ENCODE data around the gene TSPAN5. TPM values are rescaled to one million over a fixed set of nuclear protein-coding genes. Genes with fewer than 3 reads are reported as not detected.

TSPAN5 gene
- total RNA-seq, 3 donors from 2014 or later (not counting 1 experiment from before 2014, with no cell fraction given), result 6.8 to 13.7 (median 11.4) TPM

DNA sequence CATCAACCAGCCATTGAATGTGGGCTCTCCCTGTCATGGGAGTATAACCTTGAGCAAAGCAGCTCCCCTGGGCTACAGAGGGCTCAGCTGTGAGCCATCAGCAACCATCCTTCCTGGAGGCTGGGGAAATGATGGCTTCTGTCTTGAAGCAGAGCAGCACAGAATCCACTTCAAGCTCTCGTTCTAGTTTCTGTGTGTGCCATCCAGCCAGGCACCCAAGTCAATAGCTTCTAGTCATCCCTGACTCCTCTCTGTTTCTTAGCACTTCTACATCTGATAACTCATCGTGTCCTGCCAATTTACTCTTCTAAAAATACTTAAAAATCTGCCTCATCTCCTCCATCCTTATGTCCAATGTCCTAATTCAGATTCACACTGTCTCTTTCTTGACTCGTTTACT is 42.2 kb upstream of the TSPAN5 start:
- H3K27ac ChIP-seq (ENCODE audit: low read length), result no peak overlapping the region
- intact Hi-C loops (cut with micrococcal nuclease), result no loop called here
- DNase-seq (no peak), ATAC-seq (no peak)
- H3K36me3 ChIP-seq (ENCODE audit: control insufficient read depth, insufficient read depth, low read length), result no peaks in the 10 kb centered on the region
- Mint-ChIP-seq H3K27me3 (ENCODE audit: low read depth in 2 of 2) (peaks cover 0 to 2% of the 10 kb centered on the region in 2 donors), H3K9me3 (peaks cover 6% of the 10 kb centered on the region in 2 donors), H3K4me3 (no peak overlapping the region), H3K36me3 (peaks cover 26% of the 10 kb centered on the region), H3K27ac (no peak overlapping the region), H3K4me1 (peaks cover 7 to 28% of the 10 kb centered on the region in 2 donors)
- H3K9me3 ChIP-seq (ENCODE audit: control insufficient read depth, insufficient read depth, low read length), result peaks cover 10% of the 10 kb centered on the region
- WGBS (ENCODE audit: insufficient coverage), result 95% methylated on average over 3 of the region's 3 CpGs
- peaks cover 9% of the 10 kb centered on the region for H3K4me1 ChIP-seq (ENCODE audit: control insufficient read depth, insufficient read depth, low read length)
- TF ChIP-seq, protein P1, sequence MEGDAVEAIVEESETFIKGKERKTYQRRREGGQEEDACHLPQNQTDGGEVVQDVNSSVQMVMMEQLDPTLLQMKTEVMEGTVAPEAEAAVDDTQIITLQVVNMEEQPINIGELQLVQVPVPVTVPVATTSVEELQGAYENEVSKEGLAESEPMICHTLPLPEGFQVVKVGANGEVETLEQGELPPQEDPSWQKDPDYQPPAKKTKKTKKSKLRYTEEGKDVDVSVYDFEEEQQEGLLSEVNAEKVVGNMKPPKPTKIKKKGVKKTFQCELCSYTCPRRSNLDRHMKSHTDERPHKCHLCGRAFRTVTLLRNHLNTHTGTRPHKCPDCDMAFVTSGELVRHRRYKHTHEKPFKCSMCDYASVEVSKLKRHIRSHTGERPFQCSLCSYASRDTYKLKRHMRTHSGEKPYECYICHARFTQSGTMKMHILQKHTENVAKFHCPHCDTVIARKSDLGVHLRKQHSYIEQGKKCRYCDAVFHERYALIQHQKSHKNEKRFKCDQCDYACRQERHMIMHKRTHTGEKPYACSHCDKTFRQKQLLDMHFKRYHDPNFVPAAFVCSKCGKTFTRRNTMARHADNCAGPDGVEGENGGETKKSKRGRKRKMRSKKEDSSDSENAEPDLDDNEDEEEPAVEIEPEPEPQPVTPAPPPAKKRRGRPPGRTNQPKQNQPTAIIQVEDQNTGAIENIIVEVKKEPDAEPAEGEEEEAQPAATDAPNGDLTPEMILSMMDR (IDR thresholded peaks at IDR 0.05), result no peak
- no peaks in the 10 kb centered on the region for H3K27me3 ChIP-seq (ENCODE audit: control insufficient read depth, insufficient read depth, low read length)
- H3K4me3 ChIP-seq (ENCODE audit: low read length), result no peak overlapping the region

DNA sequence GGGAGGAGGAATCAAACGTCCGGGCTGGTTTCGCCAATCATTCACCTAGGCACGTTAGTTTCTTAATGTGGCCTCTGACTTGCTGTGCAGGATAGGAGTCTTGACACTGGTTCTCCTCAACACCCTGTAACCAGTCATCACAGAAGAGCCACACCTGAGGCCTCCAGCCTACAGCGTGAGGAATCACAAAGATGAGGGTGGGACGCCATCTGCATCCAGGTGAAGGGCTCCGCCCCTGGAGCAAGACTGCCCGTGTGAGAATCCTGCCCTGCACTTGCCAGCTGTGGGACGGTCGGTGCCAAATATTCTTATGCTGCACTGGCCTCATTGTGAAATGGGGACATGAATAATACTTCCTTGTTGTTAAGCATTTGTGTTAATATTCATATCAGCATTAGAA is 35.7 kb upstream of the TSPAN5 start:
- Histone ChIP-seq H3K36me3 (ENCODE audit: control insufficient read depth, insufficient read depth, low read length) (no peaks in the 10 kb centered on the region), H3K4me3 (ENCODE audit: low read length) (no peak overlapping the region), H3K27ac (ENCODE audit: low read length) (no peak overlapping the region), H3K4me1 (ENCODE audit: control insufficient read depth, insufficient read depth, low read length) (no peaks in the 10 kb centered on the region), H3K9me3 (ENCODE audit: control insufficient read depth, insufficient read depth, low read length) (no peaks in the 10 kb centered on the region), H3K27me3 (ENCODE audit: control insufficient read depth, insufficient read depth, low read length) (no peaks in the 10 kb centered on the region)
- Mint-ChIP-seq H3K9me3 (peaks cover 0 to 2% of the 10 kb centered on the region in 2 donors), H3K4me3 (no peak overlapping the region), H3K36me3 (peaks cover 6% of the 10 kb centered on the region), H3K27ac (no peak overlapping the region), H3K27me3 (ENCODE audit: low read depth in 2 of 2) (peaks cover 0 to 6% of the 10 kb centered on the region in 2 donors), H3K4me1 (peaks cover 0 to 7% of the 10 kb centered on the region in 2 donors)
- TF ChIP-seq, protein P1 (IDR thresholded peaks at IDR 0.05), result no peak
- ATAC-seq, result no peak
- intact Hi-C loops (cut with micrococcal nuclease), result no loop called here
- DNase-seq, result no peak
- 96% methylated on average over 10 of the region's 10 CpGs for WGBS (ENCODE audit: insufficient coverage)

DNA sequence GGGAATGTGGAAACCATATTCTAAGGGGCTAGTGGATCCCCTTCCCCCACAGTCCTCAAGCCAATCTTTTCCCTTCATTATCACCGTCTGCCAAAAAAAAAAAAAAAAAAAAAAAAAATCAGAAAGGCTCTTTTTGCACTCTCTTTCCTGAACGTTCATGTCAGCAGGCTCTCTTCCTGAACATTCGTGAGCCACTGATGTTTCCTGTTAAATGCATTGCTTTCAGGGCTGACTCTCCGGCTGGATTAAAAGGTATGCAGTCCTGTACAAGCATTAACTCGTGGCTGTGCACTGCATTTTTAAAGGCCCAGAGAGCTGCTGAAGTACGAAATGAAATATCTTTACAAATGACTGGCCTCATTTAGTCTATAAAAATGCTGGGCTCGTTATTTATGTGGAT is 34.0 kb upstream of the TSPAN5 start:
- no peaks in the 10 kb centered on the region for H3K36me3 ChIP-seq (ENCODE audit: control insufficient read depth, insufficient read depth, low read length)
- no peak overlapping the region for H3K4me3 ChIP-seq (ENCODE audit: low read length)
- Mint-ChIP-seq H3K4me1 (peaks cover 7 to 13% of the 10 kb centered on the region in 2 donors), H3K27me3 (ENCODE audit: low read depth in 2 of 2) (peaks cover 0 to 8% of the 10 kb centered on the region in 2 donors), H3K9me3 (peaks cover 0 to 2% of the 10 kb centered on the region in 2 donors), H3K27ac (no peak overlapping the region), H3K4me3 (no peak overlapping the region), H3K36me3 (peaks cover 1% of the 10 kb centered on the region)
- no peaks in the 10 kb centered on the region for H3K4me1 ChIP-seq (ENCODE audit: control insufficient read depth, insufficient read depth, low read length)
- ATAC-seq (no peak), DNase-seq (no peak)
- intact Hi-C loops (cut with micrococcal nuclease), result no loop called here
- H3K27ac ChIP-seq (ENCODE audit: low read length), result no peak overlapping the region
- no peaks in the 10 kb centered on the region for H3K9me3 ChIP-seq (ENCODE audit: control insufficient read depth, insufficient read depth, low read length)
- TF ChIP-seq, protein P1 (IDR thresholded peaks at IDR 0.05), result no peak
- H3K27me3 ChIP-seq (ENCODE audit: control insufficient read depth, insufficient read depth, low read length), result no peaks in the 10 kb centered on the region
- 47% methylated on average over 6 of the region's 7 CpGs for WGBS (ENCODE audit: insufficient coverage)

DNA sequence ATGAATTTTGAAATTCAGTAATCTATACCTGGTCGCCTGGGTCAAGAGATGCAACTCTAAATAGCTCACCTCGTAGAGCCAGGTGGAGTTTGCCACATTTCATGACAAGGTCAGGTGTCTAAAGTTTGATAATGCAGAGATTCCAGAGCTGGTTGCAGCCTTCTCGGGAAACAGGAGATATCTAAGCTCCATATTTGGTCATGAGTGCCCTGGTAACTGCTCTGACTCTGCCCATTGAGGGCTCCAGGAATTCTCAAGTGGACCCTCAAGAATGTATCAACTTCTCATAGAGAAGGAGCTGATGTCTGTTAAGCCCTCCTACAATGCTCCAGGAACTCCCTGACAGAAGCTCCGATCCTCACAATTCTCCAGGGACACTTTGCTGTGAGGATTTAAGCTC is 33.2 kb upstream of the TSPAN5 start:
- intact Hi-C loops (cut with micrococcal nuclease), result no loop called here
- H3K4me3 Mint-ChIP-seq, result no peak overlapping the region

More for the DNA sequence above, 33.2 kb upstream of the TSPAN5 start:
- H3K9me3 Mint-ChIP-seq, result peaks cover 0 to 2% of the 10 kb centered on the region in 2 donors
- Histone ChIP-seq H3K4me3 (ENCODE audit: low read length) (no peak overlapping the region), H3K36me3 (ENCODE audit: control insufficient read depth, insufficient read depth, low read length) (no peaks in the 10 kb centered on the region), H3K9me3 (ENCODE audit: control insufficient read depth, insufficient read depth, low read length) (no peaks in the 10 kb centered on the region), H3K27ac (ENCODE audit: low read length) (no peak overlapping the region), H3K27me3 (ENCODE audit: control insufficient read depth, insufficient read depth, low read length) (no peaks in the 10 kb centered on the region), H3K4me1 (ENCODE audit: control insufficient read depth, insufficient read depth, low read length) (no peaks in the 10 kb centered on the region)
- DNase-seq (no peak), ATAC-seq (no peak)
- TF ChIP-seq, protein P1 (IDR thresholded peaks at IDR 0.05), result no peak
- no peaks in the 10 kb centered on the region for H3K36me3 Mint-ChIP-seq
- 92% methylated on average over 4 of the region's 4 CpGs for WGBS (ENCODE audit: insufficient coverage)
- peaks cover 7 to 13% of the 10 kb centered on the region in 2 donors for H3K4me1 Mint-ChIP-seq
- H3K27me3 Mint-ChIP-seq (ENCODE audit: low read depth in 2 of 2), result peaks cover 0 to 11% of the 10 kb centered on the region in 2 donors
- H3K27ac Mint-ChIP-seq, result no peak overlapping the region

All from natural killer cell (primary cell).